Lung (tissue), 12 donors: Measurements from ENCODE around the gene MALT1. TPM values are rescaled to one million over a fixed set of nuclear protein-coding genes. Genes with fewer than 3 reads are reported as not detected.
A peak's percentile ranks its signal among the peaks of the same experiment; 100 is the strongest.

ENCODE experiments used
- ATAC-seq: fragments of 200-7000 bp; cut with Tn5 transposase; one replicate; pipeline ENCODE4 v1.9.1; 2020; ENCODE audit warnings: moderate number of reproducible peaks; ENCODE audit not compliant: insufficient read depth, low FRiP score
- DNase-seq, 3 donors: peaks; one replicate each; pipeline ENCODE4 v3.0.0-alpha.2; 2013 to 2017
- H3K27ac ChIP-seq, 2 donors: one replicate each; pipeline ENCODE4 v1.5.1; 2013; ENCODE audit warnings: mild to moderate bottlenecking in 2 of 2, moderate library complexity in 2 of 2, control low read depth in 1 of 2, inconsistent platforms in 1 of 2, low read depth in 1 of 2, low read length in 1 of 2
- H3K27me3 ChIP-seq, 3 donors: one replicate each; pipeline ENCODE4 v1.5.1; 2013; ENCODE audit warnings: low read length in 2 of 3; ENCODE audit not compliant: control insufficient read depth in 3 of 3, insufficient read depth in 3 of 3
- H3K36me3 ChIP-seq, 4 donors: one replicate each; pipeline ENCODE4 v1.5.1; 2013; ENCODE audit warnings: low read length in 4 of 4, mild to moderate bottlenecking in 1 of 4, moderate library complexity in 1 of 4; ENCODE audit not compliant: control insufficient read depth in 4 of 4, insufficient read depth in 4 of 4
- H3K4me1 ChIP-seq, 5 donors: one replicate each; pipeline ENCODE4 v1.5.1; 2013; ENCODE audit warnings: low read length in 5 of 5, mild to moderate bottlenecking in 2 of 5, moderate library complexity in 1 of 5; ENCODE audit not compliant: control insufficient read depth in 5 of 5, insufficient read depth in 5 of 5
- H3K4me3 ChIP-seq: one replicate; pipeline ENCODE4 v1.5.1; 2013; ENCODE audit warnings: mild to moderate bottlenecking, control low read depth, moderate library complexity
- H3K9ac ChIP-seq, 2 donors: one replicate each; pipeline ENCODE4 v1.5.1; 2013; ENCODE audit warnings: low read length in 2 of 2, control low read depth in 1 of 2; ENCODE audit not compliant: insufficient read depth in 1 of 2
- H3K9me3 ChIP-seq, 4 donors: one replicate each; pipeline ENCODE4 v1.5.1; 2013; ENCODE audit warnings: low read length in 3 of 4, mild to moderate bottlenecking in 1 of 4, moderate library complexity in 1 of 4; ENCODE audit not compliant: control insufficient read depth in 4 of 4, insufficient read depth in 3 of 4
- CTCF ChIP-seq: IDR thresholded peaks from 2 replicates; pipeline ENCODE4 v1.5.1; 2012; ENCODE audit warnings: mild to moderate bottlenecking; ENCODE audit errors: control extremely low read depth, extremely low read depth
- WGBS, 2 donors: extraction: QIAGEN DNeasy Blood & Tissue Kit; methylation state at CpG; one replicate each; pipeline ENCODE4 v1.1.7; 2013; 5-methylcytosine and 5-hydroxymethylcytosine counted together
- polyA plus RNA-seq, 2 donors: library from polyadenylated mRNA; stranded (reverse); fragments of 200-250 nt; gene quantifications; one replicate each; pipeline ENCODE4 v1.2.1, GENCODE V29; 2013
- total RNA-seq, 2 donors: library from RNA; depleted of rRNA in 1 of 2; stranded (reverse); fragments of >200 nt in 1 of 2; gene quantifications; one replicate each; pipeline ENCODE4 v1.2.1, GENCODE V29; 2014 to 2021
- donor health status: control.
- donor health status: control.
- donor health status: Bipolar disorder and iron deficiency.
- donor health status: healthy.
- donor health status: DM: yes; HTN: yes; CAD: no.

MALT1 gene
- total and polyA plus RNA-seq, 4 donors = 6.1 to 35.6 (median 12.9) TPM

- Histone ChIP-seq H3K36me3 (peaks cover 0 to 3% (median 0%) of the 10 kb centered on the region in 4 donors), H3K27me3 (no peaks in the 10 kb centered on the region), H3K4me1 (no peaks in the 10 kb centered on the region), H3K9ac (no peak overlapping the region), H3K4me3 (no peak overlapping the region), H3K27ac (no peak overlapping the region), H3K9me3 (no peaks in the 10 kb centered on the region)
- TF ChIP-seq CTCF = no peak
- DNase-seq = peak in 1 of 3 donors; percentile 18
- no peak for ATAC-seq
- 97% methylated on average over 6 of the region's 6 CpGs for WGBS, 2 donors
Measured at GRCh38 chr18:58726671-58727070, 55.4 kb downstream of the MALT1 start.

- TF ChIP-seq CTCF = no peak
- ATAC-seq (no peak), DNase-seq (peak in 2 of 3 donors; percentile 13 to 42)
- Histone ChIP-seq H3K27ac (no peak overlapping the region), H3K4me3 (no peak overlapping the region), H3K36me3 (peaks cover 0 to 1% (median 0%) of the 10 kb centered on the region in 4 donors), H3K9ac (no peak overlapping the region), H3K27me3 (no peaks in the 10 kb centered on the region), H3K4me1 (no peaks in the 10 kb centered on the region), H3K9me3 (no peaks in the 10 kb centered on the region)
- WGBS, 2 donors = 83 to 93% methylated on average over 6 of the region's 6 CpGs
Measured at GRCh38 chr18:58727776-58728500, 56.7 kb downstream of the MALT1 start.

- WGBS, 2 donors = 81 to 96% methylated on average over 3 of the region's 3 CpGs
- no peak for DNase-seq
Measured at GRCh38 chr18:58728719-58729118, 57.5 kb downstream of the MALT1 start.

More at GRCh38 chr18:58728719-58729118, 57.5 kb downstream of the MALT1 start:
- Histone ChIP-seq H3K4me3 (no peak overlapping the region), H3K36me3 (peaks cover under 1 to 4% (median 2%) of the 10 kb centered on the region in 4 donors), H3K9ac (no peak overlapping the region), H3K27ac (no peak overlapping the region), H3K4me1 (no peaks in the 10 kb centered on the region), H3K9me3 (no peaks in the 10 kb centered on the region), H3K27me3 (no peaks in the 10 kb centered on the region)
- TF ChIP-seq CTCF = no peak
- ATAC-seq = no peak
